Effector memory CD8-positive, alpha-beta T cell (primary cell): ENCODE data around the gene FBN1.

Experiments
- ATAC-seq: fragments of 150-1000 bp; cut with Tn5 transposase; replicated peaks from 2 replicates; pipeline ENCODE4 v1.10.0; 2021; ENCODE audit warnings: mild to moderate bottlenecking, moderate library complexity
- DNase-seq, 3 experiments: peaks; one replicate each; pipeline ENCODE4 v3.0.0; 2021
- H3K27ac Mint-ChIP-seq, 2 donors: one replicate each; pipeline ENCODE4 v1.8.0; 2022; ENCODE audit warnings: mild to moderate bottlenecking in 2 of 2, mixed read lengths in 2 of 2, moderate library complexity in 2 of 2
- H3K27me3 Mint-ChIP-seq, 2 donors: one replicate each; pipeline ENCODE4 v1.8.0; 2022; ENCODE audit warnings: mixed read lengths in 2 of 2
- H3K36me3 Mint-ChIP-seq: one replicate; pipeline ENCODE4 v1.8.0; 2022; ENCODE audit warnings: mild to moderate bottlenecking, moderate library complexity, mixed read lengths; ENCODE audit not compliant: insufficient read depth
- H3K4me1 Mint-ChIP-seq, 2 donors: one replicate each; pipeline ENCODE4 v1.8.0; 2022; ENCODE audit warnings: low read depth in 2 of 2, mixed read lengths in 2 of 2
- H3K4me3 Mint-ChIP-seq, 2 donors: one replicate each; pipeline ENCODE4 v1.8.0; 2022; ENCODE audit warnings: mild to moderate bottlenecking in 2 of 2, mixed read lengths in 2 of 2, moderate library complexity in 2 of 2
- H3K9me3 Mint-ChIP-seq, 2 donors: one replicate each; pipeline ENCODE4 v1.8.0; 2022; ENCODE audit warnings: mixed read lengths in 2 of 2

Gene FBN1

DNA sequence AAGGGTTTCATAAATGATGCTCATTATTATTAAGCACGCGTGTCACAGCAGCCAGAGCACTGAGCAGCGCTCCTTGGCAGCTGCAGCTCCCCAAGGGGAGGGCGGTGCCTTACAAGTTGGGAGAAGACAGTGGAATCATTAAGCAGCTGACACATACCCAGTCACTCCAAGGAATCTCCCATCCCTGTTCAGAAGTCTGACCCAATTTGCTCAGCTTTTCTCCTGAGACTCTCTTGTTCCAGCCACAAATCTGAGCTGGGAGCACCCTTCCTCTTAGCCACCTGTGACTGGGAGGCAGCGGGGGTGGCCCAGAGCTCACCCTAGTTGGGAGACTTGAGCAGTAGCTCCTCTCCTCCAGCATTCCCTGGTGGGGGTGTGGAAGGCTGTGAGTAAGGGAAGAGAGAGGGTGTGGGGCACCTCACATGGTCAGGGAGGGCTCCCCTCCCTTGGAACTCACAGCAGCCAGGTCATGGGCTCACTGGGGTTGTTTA lies 249.9 kb downstream of the FBN1 start:
- no peak overlapping the region for H3K4me3 Mint-ChIP-seq
- H3K27me3 Mint-ChIP-seq = peaks cover 14 to 60% of the 10 kb centered on the region in 2 donors
- peaks cover 2% of the 10 kb centered on the region for H3K36me3 Mint-ChIP-seq
- no peak for DNase-seq
- ATAC-seq = no peak
- no peaks in the 10 kb centered on the region for H3K4me1 Mint-ChIP-seq
- H3K27ac Mint-ChIP-seq = no peak overlapping the region
- H3K9me3 Mint-ChIP-seq = no peaks in the 10 kb centered on the region

DNA sequence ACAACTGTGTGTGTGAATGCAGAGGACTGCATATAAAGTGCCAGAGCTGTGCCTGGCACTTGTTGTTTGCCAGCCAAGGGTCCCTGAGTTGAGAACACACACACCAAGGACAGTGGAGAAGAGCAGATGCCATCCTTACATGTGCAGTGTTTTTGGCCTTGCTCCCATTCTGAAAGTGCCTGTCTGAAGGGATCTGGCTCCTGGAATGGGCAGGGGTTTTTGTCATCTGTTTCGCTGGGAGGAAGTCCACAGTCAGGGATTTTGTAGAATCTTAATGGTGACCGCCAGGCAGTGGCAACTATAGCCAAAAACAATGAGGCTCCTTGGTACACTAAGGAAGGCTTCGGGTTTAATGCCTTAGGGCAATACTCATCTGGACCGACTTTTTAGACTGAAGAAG lies 250.5 kb downstream of the FBN1 start:
- peaks cover 14 to 60% of the 10 kb centered on the region in 2 donors for H3K27me3 Mint-ChIP-seq
- no peak overlapping the region for H3K4me3 Mint-ChIP-seq
- no peaks in the 10 kb centered on the region for H3K9me3 Mint-ChIP-seq
- H3K36me3 Mint-ChIP-seq = peaks cover 2% of the 10 kb centered on the region
- H3K27ac Mint-ChIP-seq = no peak overlapping the region
- DNase-seq (no peak), ATAC-seq (no peak)
- H3K4me1 Mint-ChIP-seq = no peaks in the 10 kb centered on the region

DNA sequence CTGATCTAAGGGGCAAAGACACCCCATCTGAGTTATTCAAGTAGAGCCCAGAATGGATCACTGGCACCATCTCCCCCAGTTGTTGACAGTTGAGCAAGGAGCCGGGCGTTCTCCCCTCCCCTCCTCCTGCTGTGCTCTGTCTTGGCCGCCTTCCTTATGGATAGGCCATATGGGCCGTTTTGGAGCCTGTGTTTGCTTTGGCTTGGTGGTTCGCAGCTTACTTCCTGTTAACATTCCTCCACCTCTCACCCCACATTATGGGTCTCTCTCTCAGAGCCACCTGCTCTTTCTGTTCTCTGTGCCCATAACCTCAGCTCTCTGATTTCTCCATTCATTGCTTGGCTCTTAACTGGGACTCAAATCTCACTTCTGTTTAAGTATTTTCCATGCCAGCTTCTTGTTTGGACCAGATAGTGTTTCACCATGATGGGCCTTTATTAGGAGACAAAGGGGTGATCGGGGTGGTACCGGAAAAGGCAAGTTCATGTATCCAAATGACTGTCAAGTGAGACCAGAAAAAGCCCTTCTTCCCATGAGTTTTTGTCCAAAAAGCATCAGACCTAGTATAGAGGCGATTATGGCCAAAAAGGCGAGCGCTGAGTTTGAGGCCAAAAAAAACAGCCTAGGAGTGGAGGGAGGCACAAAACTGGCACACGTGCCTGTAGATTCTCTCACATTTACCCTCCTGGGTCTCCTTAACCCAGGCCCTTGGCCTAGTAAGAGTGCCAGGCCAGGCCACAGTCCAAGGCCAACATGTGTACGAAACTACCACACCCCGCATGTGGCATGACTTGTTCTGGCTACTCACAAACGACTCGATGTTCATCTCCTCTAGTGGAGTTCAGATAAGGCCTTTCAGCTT lies 251.6 kb downstream of the FBN1 start:
- no peak for ATAC-seq
- Mint-ChIP-seq H3K36me3 (peaks cover 2% of the 10 kb centered on the region), H3K27ac (no peak overlapping the region), H3K4me3 (no peak overlapping the region), H3K27me3 (peaks cover 17 to 62% of the 10 kb centered on the region in 2 donors), H3K9me3 (no peaks in the 10 kb centered on the region), H3K4me1 (no peaks in the 10 kb centered on the region)
- no peak for DNase-seq

DNA sequence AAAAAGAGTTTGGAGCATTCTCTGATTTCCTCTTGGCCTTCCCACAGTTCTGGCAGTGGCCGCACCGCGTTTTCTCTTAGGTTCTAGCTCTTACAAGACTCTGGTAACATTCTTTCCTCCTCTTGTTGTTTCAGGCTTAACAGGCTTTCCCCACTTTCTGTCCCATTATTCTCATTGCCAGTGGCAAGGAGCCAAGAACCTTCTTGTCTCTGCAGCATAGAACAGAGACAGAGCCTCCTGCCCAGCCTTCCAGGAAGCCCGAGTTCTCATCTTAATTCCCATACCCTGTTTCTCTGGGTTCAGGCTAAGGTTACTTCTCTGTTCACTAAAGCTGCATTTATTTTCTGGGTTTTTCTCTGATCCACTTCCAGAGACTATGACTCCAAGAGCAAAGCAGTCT lies 253.2 kb downstream of the FBN1 start:
- ATAC-seq (no peak), DNase-seq (no peak)
- H3K36me3 Mint-ChIP-seq = no peaks in the 10 kb centered on the region
- H3K27ac Mint-ChIP-seq = no peak overlapping the region
- H3K27me3 Mint-ChIP-seq = peaks cover 18 to 56% of the 10 kb centered on the region in 2 donors
- H3K4me3 Mint-ChIP-seq = no peak overlapping the region
- H3K9me3 Mint-ChIP-seq = no peaks in the 10 kb centered on the region
- no peaks in the 10 kb centered on the region for H3K4me1 Mint-ChIP-seq

DNA sequence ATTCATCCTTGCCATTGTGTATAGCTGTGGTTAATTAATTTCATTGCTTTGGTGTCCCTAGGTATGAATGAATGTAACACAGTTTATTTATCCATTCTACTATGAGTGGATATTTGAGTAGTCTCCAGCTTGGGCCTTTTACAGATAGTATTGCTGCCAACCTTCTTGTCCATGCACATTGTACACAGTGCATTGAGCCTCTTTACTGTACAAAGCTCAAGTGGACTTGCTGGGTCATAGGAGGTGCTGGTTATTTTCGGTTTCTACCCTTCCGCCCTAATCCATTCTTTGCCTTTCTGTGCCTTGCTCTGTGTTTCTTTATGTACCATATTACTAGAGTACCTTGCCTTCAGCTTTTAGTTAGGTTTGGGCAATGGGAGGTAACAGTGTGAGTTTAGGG lies 253.6 kb downstream of the FBN1 start:
- no peak overlapping the region for H3K4me3 Mint-ChIP-seq
- peaks cover 18 to 56% of the 10 kb centered on the region in 2 donors for H3K27me3 Mint-ChIP-seq
- H3K9me3 Mint-ChIP-seq = no peaks in the 10 kb centered on the region
- DNase-seq = no peak
- ATAC-seq = no peak
- H3K36me3 Mint-ChIP-seq = no peaks in the 10 kb centered on the region
- no peak overlapping the region for H3K27ac Mint-ChIP-seq
- H3K4me1 Mint-ChIP-seq = no peaks in the 10 kb centered on the region

DNA sequence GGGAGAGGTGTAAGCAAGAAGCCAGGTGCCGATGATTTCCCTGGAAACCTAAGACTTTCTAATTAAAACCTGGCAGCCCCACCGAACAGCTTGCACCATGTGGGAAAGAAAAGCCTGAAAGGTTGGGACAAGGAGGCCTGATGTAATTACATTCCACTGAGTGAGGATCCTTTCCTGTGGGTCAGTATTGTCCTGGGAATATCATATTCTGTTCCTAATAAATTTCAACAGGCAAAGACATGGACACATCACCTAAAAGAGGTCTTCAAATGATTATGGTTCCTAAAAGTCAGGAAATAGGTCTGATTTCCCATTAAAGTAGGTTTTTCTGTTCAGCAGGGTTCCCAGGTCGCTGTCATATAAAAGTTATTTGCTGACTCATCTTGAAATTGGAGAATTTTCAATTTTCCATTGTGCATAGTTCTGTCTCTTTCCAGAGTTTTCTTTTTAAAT lies 255.8 kb downstream of the FBN1 start:
- peaks cover 30 to 63% of the 10 kb centered on the region in 2 donors for H3K27me3 Mint-ChIP-seq
- no peaks in the 10 kb centered on the region for H3K4me1 Mint-ChIP-seq
- DNase-seq (no peak), ATAC-seq (no peak)
- H3K36me3 Mint-ChIP-seq = no peaks in the 10 kb centered on the region
- no peak overlapping the region for H3K4me3 Mint-ChIP-seq
- no peak overlapping the region for H3K27ac Mint-ChIP-seq
- H3K9me3 Mint-ChIP-seq = no peaks in the 10 kb centered on the region

DNA sequence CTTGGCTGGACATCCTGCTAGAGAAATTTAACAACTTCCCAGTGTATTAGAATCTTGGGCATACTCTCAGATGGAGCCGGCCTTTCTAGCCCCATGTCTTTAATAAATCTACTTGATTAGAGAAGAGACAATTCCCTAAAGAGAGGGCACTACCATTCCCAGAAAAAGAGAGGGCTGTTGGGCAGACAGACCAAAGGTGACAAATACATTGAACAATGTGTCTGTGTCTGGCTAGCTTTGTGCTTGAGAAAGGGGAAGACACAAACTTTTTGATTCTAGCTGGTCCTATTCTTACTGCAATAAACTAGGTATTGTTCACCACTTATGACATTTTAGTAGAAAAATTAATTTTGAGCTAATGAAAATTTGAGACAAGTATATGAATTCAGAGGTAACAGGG lies 256.6 kb downstream of the FBN1 start:
- DNase-seq (no peak), ATAC-seq (no peak)
- Mint-ChIP-seq H3K27ac (no peak overlapping the region), H3K4me1 (no peaks in the 10 kb centered on the region), H3K4me3 (no peak overlapping the region), H3K36me3 (no peaks in the 10 kb centered on the region), H3K27me3 (peaks cover 30 to 59% of the 10 kb centered on the region in 2 donors), H3K9me3 (no peaks in the 10 kb centered on the region)

DNA sequence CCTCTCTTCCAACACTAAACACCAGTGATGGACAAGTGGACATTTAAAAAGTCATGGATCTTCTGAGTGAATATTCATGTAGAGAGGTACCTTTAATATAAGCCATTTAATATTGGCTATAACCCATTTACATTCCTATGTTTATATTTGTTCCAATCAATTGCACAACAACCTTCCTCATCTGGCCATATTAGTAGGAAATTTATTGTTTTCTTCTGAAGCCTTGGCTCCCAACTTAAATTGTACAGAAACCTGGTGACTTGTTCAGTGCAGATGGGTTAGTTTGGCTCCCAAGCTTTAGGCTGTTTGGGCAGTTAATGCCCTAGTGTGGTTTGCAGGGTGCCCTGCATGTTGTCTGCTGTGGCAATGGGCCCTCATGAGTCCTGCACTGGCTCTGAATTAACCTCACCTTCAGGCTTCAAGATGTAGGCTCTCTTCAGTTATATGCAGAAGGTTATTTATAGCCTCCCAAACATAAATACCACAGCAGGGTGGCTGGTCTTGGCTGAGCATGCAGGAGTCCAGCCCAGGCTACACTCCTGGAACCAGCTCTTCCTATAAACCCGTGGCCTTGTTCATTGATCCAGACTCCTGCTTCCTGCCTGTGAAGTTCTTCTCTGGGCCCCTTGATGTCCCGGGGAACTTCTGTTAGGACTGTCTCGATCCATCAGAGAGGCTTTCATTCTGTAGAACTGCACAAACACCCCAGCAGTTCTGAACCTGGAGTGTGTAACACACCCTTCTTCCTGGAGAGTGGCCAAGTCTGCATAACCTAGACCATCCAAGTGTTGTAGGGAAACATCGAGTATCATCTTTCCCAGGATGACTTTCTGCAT lies 257.3 kb downstream of the FBN1 start:
- Mint-ChIP-seq H3K27me3 (peaks cover 36 to 59% of the 10 kb centered on the region in 2 donors), H3K4me1 (no peaks in the 10 kb centered on the region), H3K4me3 (no peak overlapping the region), H3K27ac (no peak overlapping the region), H3K36me3 (no peaks in the 10 kb centered on the region), H3K9me3 (no peaks in the 10 kb centered on the region)
- no peak for DNase-seq
- ATAC-seq = no peak

DNA sequence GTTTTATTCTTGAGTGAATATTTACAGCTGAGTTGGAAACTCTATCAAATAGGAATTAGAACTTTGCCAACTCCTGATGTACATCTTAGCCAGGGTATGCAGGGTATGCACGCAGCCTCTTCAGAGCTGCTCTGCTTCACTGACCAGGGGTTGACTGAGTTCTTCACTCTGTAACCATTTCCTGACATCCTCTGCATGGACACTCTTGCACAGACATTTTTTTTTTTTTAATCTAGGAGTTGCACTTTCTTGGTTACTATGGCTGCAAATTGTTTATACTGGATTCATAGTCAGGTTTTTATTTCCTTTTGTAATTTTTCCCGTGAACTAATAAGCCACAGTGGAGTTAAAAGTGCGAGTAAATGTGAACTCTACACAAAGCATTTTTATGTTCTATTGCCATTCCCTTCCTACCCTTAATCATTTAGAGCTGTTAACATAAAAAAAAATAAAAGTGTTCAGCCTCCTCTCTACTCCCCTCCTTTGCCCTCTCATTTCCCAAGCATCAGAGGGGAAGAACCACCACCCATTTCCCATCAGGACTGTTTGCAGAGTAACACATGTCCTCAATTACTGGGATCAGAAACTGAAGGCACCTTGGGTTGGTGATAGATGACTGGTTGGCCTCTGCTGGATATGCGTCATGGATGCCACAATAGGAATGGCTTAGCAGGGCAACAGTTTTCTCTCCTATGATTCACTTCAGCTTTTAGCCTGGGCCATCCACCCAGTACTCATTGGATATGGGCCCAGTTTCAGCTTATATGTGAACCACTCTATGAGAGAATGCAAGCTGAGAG lies 260.3 kb downstream of the FBN1 start:
- DNase-seq (no peak), ATAC-seq (no peak)
- H3K4me1 Mint-ChIP-seq = no peaks in the 10 kb centered on the region

DNA sequence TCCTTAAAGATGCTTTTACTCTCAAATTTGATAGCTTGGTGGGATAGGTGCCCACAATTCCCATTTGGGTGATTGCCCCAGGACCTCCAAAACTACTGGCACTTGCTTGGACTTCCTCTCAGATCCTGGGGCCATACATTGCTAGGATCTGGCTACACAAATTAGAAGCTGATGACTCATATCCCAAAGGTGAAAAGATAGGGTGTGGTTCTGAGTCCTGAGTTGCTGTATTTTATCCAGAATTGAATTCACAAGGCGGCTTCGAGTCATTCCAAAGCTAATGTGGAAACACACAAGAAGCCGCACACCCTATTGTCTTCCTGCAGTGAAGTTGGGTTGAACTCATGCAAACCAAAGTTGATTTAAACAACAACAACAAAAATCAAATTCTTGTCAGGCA lies 260.9 kb downstream of the FBN1 start:
- Mint-ChIP-seq H3K27ac (no peak overlapping the region), H3K4me1 (no peaks in the 10 kb centered on the region), H3K9me3 (no peaks in the 10 kb centered on the region), H3K4me3 (no peak overlapping the region), H3K36me3 (no peaks in the 10 kb centered on the region), H3K27me3 (peaks cover 44 to 50% of the 10 kb centered on the region in 2 donors)
- no peak for ATAC-seq
- no peak for DNase-seq

More for the DNA sequence above, 260.3 kb downstream of the FBN1 start:
- no peak overlapping the region for H3K4me3 Mint-ChIP-seq
- H3K27ac Mint-ChIP-seq = no peak overlapping the region
- peaks cover 40 to 50% of the 10 kb centered on the region in 2 donors for H3K27me3 Mint-ChIP-seq
- no peaks in the 10 kb centered on the region for H3K36me3 Mint-ChIP-seq
- H3K9me3 Mint-ChIP-seq = no peaks in the 10 kb centered on the region

DNA sequence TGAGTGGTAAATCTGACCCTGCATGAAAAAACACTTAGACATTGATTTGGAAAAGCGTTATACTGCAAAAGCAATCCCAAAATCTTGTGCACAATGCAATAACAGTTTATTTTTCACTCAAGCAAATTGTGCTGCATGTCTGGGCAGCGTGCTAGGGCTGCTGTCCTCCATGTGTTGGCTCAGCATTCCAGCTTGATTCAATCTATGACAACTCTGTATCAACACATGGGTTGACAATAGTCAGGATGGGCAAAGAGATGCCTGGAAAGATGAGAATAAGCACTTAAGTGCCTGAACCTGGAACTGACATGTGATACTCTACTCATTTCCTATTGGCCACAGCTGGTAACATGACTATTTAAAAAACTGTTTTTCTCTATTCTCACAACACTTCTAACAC lies 262.5 kb downstream of the FBN1 start:
- Mint-ChIP-seq H3K9me3 (no peaks in the 10 kb centered on the region), H3K36me3 (no peaks in the 10 kb centered on the region), H3K4me3 (no peak overlapping the region), H3K27me3 (peaks cover 43% of the 10 kb centered on the region in 2 donors), H3K4me1 (no peaks in the 10 kb centered on the region), H3K27ac (no peak overlapping the region)
- no peak for ATAC-seq
- DNase-seq = no peak

DNA sequence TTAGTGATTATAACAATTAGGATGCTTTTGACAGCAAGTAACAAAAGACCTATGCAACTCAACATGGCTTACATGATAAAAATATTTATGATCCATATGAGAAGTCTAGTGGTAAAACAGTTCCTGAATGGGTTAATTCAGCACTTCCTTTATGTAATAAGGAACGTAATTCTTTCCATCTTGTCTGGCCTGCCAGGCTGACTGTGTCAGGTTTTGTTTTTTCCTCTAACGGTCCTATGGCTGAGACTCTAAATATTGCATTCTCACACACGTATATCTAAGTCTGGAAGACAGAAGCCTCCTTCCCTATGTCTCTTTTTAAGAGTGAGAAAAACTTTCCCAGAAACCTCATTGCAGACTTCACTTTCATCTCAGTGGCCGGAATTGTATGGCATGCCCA lies 263.6 kb downstream of the FBN1 start:
- H3K36me3 Mint-ChIP-seq = no peaks in the 10 kb centered on the region
- H3K4me1 Mint-ChIP-seq = no peaks in the 10 kb centered on the region
- no peak for DNase-seq
- H3K27ac Mint-ChIP-seq = no peak overlapping the region
- peaks cover 47 to 54% of the 10 kb centered on the region in 2 donors for H3K27me3 Mint-ChIP-seq
- no peaks in the 10 kb centered on the region for H3K9me3 Mint-ChIP-seq
- no peak for ATAC-seq
- no peak overlapping the region for H3K4me3 Mint-ChIP-seq

DNA sequence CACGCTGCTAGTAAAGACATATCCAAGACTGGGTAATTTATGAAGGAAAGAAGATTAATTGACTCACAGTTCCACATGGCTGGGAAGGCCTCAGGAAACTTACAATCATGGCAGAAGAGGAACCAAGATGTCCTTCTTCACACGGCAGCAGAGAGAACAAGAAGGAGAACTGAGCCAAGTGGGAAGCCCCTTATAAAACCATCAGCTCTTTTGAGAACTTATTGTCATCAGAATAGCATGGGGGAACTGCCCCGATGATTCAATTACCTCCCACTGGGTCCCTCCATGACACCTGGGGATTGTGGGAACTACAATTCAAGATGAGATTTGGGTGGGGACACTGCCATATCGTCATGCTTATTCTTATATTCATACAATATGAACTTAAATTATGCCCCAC lies 265.3 kb downstream of the FBN1 start:
- H3K36me3 Mint-ChIP-seq = no peaks in the 10 kb centered on the region
- no peaks in the 10 kb centered on the region for H3K9me3 Mint-ChIP-seq
- no peak overlapping the region for H3K27ac Mint-ChIP-seq

More for the DNA sequence above, 265.3 kb downstream of the FBN1 start:
- no peak overlapping the region for H3K4me3 Mint-ChIP-seq
- H3K27me3 Mint-ChIP-seq = peaks cover 47 to 55% of the 10 kb centered on the region in 2 donors
- no peak for ATAC-seq
- no peaks in the 10 kb centered on the region for H3K4me1 Mint-ChIP-seq
- DNase-seq = no peak
